ENCODE results near the gene SBK1. TPM values are rescaled to one million over a fixed set of nuclear protein-coding genes. Genes with fewer than 3 reads are reported as not detected.
"Not testable (repeated sequence)": the region's sequence is repeated elsewhere in the genome, so short reads cannot be mapped to it uniquely, and the experiment has no call there.

The SBK1 gene
- total RNA-seq, 1 donor from 2014 or later = 1.9 TPM

DNA sequence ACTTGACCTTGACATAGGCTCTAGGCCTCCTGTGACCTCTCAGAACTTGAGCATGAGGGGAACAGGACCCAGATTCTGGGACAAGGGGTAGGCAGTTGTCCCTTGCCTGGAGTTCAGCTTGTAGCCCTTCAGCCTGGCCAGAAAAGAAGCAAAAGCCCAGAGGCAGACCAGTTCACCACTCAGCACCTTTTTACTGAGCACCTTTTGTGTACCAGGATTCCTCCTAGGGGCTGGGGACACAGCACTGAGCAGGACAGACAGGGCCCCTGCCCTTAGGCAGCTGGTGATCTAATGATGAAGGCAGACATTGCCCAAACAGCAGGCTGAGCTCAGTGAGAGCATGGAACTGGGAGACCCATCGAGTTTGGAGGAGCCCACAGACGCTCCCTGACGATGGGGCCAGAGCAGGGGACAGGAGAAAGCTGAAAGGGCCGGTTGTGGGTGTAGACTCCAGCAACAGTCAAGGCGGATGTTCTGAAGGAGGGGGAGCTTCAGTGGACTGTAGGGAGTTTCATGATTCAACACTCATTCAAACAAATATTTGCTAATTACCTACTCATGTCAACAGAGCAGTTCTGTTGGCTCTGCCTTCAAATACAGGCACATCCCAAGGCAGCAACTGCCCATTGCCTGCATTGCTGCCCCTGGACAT lies 32.0 kb downstream of the SBK1 start:
- no peak for DNase-seq (ENCODE audit: low spot score)
- intact Hi-C loops (cut with DNase I) = no loop called here

DNA sequence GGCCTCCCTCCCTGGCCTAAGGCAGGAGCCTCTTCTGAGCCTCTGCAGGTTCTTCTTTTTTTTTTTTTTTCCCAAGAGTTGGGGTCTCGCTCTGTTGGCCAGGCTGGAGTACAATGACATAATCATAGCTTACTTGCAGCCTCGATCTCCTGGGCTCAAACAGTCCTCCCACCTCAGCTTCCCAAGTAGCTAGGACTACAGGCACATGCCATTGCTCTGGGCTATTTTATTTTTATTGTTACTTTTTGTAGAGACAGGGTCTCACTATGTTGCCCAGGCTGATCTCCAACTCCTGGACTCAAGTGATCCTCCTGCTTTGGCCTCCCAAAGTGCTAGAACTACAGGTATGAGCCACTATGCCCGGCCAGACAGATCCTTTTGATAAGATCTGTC lies 32.6 kb downstream of the SBK1 start:
- intact Hi-C loops (cut with DNase I) = no loop called here
- no peak for DNase-seq (ENCODE audit: low spot score)

DNA sequence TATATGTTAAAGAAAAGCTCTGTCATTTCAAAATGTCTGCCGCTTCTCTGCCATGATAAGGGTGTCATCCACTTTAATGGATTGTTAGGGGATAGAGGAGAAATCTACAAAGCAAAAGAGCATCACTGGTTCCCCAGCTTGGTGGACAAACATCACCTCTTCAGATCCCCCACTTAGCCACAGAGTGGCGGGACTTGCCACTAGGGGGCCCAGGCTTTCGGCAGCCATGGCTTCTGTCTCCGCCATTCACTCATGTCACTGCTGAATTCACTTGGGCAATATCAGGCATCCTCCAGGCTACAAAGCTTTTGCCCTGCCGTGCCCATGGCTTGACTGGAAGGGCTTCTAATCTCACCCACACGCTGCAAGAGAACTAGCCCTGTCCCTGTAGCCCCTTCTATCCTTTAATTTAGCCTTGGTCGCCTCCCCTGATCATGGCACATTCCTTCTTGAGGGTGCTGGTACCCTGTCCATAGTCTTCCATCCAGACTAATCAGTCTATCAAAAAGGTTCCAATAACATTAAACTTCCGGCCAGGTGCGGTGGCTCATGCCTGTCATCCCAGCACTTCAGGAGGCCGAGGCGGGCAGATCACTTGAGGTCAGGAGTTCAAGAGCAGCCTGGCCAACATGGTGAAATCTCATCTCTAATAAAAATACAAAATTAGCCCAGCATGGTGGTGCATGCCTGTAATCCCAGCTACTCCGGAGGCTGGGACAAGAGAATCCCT lies 34.7 kb downstream of the SBK1 start:
- intact Hi-C loops (cut with DNase I) = no loop called here
- no peak for DNase-seq (ENCODE audit: low spot score)

- DNase-seq (ENCODE audit: low spot score); intact Hi-C loops (cut with DNase I): not testable (repeated sequence)
Measured at GRCh38 chr16:28330232-28330631, 37.9 kb downstream of the SBK1 start.

GRCh38 chr16:28330981-28331380 lies 38.7 kb downstream of the SBK1 start:
- intact Hi-C loops (cut with DNase I) = not testable (repeated sequence)

GRCh38 chr16:28332632-28333031 lies 40.3 kb downstream of the SBK1 start:
- DNase-seq (ENCODE audit: low spot score); intact Hi-C loops (cut with DNase I): not testable (repeated sequence)

More at GRCh38 chr16:28330981-28331380, 38.7 kb downstream of the SBK1 start:
- DNase-seq (ENCODE audit: low spot score) = not testable (repeated sequence)

DNA sequence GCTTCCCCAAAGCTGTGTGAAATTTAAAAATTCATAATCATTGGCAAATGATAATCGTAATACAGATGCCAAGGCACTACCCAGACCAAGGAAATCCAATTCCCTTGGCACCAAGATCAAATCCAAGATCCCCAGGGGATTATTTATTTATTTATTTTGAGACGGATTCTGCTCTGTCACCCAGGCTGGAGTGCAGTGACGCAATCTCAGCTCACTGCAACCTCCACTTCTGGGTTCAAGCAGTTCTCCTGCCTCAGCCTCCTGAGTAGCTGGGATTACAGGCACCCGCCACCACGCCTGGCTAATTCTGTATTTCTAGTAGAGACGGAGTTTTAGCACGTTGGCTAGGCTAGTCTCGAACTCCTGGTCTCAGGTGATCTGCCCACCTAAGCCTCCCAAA lies 43.4 kb downstream of the SBK1 start:
- DNase-seq (ENCODE audit: low spot score); intact Hi-C loops (cut with DNase I): not testable (repeated sequence)

GRCh38 chr16:28336940-28337710 lies 44.8 kb downstream of the SBK1 start:
- intact Hi-C loops (cut with DNase I); DNase-seq (ENCODE audit: low spot score): not testable (repeated sequence)

DNA sequence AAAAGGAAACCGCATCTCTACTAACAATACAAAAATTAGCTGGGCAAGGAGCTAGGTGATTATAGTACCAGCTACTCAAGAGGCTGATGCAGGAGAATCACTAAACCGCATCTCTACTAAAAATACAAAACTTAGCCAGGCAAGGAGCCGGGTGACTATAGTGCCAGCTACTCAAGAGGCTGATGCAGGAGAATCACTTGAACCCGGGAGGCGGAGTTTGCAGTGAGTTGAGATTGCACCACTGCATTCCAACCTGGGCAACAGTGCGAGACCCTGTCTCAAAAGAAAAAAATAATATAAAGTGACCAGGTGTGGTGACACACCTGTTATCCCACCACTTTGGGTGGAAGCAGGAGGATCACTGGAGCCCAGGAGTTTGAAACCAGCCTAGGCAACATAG lies 45.9 kb downstream of the SBK1 start:
- DNase-seq (ENCODE audit: low spot score); intact Hi-C loops (cut with DNase I): not testable (repeated sequence)

- DNase-seq (ENCODE audit: low spot score) = not testable (repeated sequence)
Measured at GRCh38 chr16:28362600-28362999, 70.3 kb downstream of the SBK1 start.

GRCh38 chr16:28363408-28363807 lies 71.1 kb downstream of the SBK1 start, which contains the start of gene NPIPB6:
Gene NPIPB6 (minus strand): TSS chr16:28363508. CDS start chr16:28362822, 686 bp downstream.
- intact Hi-C loops (cut with DNase I); DNase-seq (ENCODE audit: low spot score): not testable (repeated sequence)

More at GRCh38 chr16:28362600-28362999, 70.3 kb downstream of the SBK1 start:
- intact Hi-C loops (cut with DNase I) = not testable (repeated sequence)

DNA sequence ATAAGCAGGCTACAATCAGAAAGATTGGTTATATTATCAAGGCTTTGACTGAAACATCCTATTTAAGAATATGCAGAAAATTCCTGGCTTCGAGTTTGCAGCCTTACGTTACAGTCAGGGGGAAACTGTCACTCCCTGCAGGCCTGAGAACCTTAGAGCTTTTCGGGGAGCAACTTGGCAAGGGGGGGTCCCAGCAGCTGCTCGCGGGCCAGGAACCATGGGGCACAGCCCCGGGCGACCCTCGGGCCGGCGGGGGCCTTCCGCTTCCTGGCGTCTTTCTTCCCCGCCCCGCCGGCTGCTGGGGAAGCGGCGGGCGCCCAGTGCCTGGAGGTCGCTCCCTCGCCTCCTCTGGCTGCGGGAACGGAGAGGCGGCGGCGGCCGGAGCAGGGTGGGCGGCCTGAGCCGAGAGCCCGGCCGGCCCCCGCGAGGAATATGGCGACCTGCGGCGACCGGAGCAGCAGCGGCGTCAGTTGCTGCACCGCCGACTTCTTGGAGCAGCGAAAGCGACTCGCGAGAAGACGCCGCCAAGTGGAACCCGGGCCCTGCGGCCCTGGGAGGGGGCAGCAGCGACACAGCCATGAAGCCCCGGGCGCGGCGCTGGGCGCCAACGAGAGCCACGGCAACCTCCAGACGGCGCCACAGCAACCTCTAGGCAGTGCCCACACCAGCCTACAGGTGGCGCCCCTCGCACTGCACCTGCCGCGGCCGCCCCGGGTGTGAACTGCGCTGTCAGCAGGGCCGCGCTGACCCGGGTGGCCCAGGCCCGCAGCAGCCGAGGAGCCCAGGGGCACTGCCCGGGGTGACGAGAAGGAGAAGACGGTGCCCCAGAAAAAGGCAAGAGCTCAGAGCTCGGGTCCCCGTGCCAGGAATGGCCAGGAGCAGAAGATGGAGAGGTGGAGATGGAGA lies 72.2 kb downstream of the SBK1 start:
- DNase-seq (ENCODE audit: low spot score); intact Hi-C loops (cut with DNase I): not testable (repeated sequence)

DNA sequence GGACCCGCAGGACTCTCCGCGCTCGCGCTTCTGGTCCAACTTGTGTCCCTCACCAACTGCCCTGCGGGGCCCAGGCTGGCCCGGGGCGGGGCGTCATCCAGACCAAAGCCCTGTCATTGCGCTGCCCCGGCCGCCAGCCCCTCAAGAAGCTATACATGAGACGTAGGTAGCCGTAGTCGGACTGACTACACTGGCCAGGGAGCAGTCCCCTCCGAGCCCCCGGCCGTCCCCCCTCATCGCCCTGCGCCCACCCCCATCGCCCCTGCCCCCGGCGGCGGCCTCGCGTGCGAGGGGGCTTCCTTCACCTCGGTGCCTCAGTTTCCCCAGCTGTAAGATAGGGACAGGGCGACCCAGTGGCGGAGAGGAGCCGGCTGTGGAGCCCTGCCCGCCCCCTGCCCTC lies 75.6 kb downstream of the SBK1 start:
- intact Hi-C loops (cut with DNase I); DNase-seq (ENCODE audit: low spot score): not testable (repeated sequence)

Other genes with a start within 250 kb of the SBK1 start
- 8.0 TPM for gene GSG1L, start 228.8 kb upstream of the SBK1 start, total RNA-seq
- 43.9 TPM for gene XPO6, start 80.6 kb upstream of the SBK1 start, total RNA-seq
- gene NPIPB6, start 71.0 kb downstream of the SBK1 start, total RNA-seq = not detected
- 33.8 TPM for gene EIF3CL, start 111.3 kb downstream of the SBK1 start, total RNA-seq
- gene NPIPB7, start 179.8 kb downstream of the SBK1 start, total RNA-seq = not detected
- gene CLN3, start 199.5 kb downstream of the SBK1 start, total RNA-seq = 9.1 TPM
- 0.51 TPM for gene APOBR, start 202.1 kb downstream of the SBK1 start, total RNA-seq
- gene IL27, start 214.3 kb downstream of the SBK1 start, total RNA-seq = not detected
- 50.2 TPM for gene NUPR1, start 246.4 kb downstream of the SBK1 start, total RNA-seq

Data from cardiac septum (tissue), 1 donor.